Activated T-helper 17 cell treated with anti-CD3 and anti-CD28 coated beads, Interleukin-2, amount 50 U/mL, for 72 hours (primary cell): ENCODE measurements around the gene POFUT2. TPM values are rescaled to one million over a fixed set of nuclear protein-coding genes. Genes with fewer than 3 reads are reported as not detected.

ENCODE experiments used
- ATAC-seq: fragments of 150-1000 bp; cut with Tn5 transposase; replicated peaks from 2 replicates; pipeline ENCODE4 v1.10.0; 2021; ENCODE audit warnings: mild to moderate bottlenecking, moderate library complexity
- H3K27ac Mint-ChIP-seq: one replicate; pipeline ENCODE4 v1.8.0; 2022; ENCODE audit warnings: mixed read lengths
- H3K27me3 Mint-ChIP-seq: one replicate; pipeline ENCODE4 v1.8.0; 2022; ENCODE audit warnings: mixed read lengths
- H3K36me3 Mint-ChIP-seq: one replicate; pipeline ENCODE4 v1.8.0; 2022; ENCODE audit warnings: low read depth, mild to moderate bottlenecking, mixed read lengths
- H3K4me1 Mint-ChIP-seq: one replicate; pipeline ENCODE4 v1.8.0; 2022; ENCODE audit warnings: mixed read lengths
- H3K4me3 Mint-ChIP-seq: one replicate; pipeline ENCODE4 v1.8.0; 2022; ENCODE audit warnings: mild to moderate bottlenecking, mixed read lengths
- H3K9me3 Mint-ChIP-seq: one replicate; pipeline ENCODE4 v1.8.0; 2022; ENCODE audit warnings: mixed read lengths
- total RNA-seq, 2 donors: library from RNA; stranded (reverse); gene quantifications; one replicate each; pipeline ENCODE4 v1.2.3, GENCODE V29; 2022

The POFUT2 gene
- total RNA-seq, 2 donors from 2014 or later, result 12.0 to 22.8 TPM

DNA sequence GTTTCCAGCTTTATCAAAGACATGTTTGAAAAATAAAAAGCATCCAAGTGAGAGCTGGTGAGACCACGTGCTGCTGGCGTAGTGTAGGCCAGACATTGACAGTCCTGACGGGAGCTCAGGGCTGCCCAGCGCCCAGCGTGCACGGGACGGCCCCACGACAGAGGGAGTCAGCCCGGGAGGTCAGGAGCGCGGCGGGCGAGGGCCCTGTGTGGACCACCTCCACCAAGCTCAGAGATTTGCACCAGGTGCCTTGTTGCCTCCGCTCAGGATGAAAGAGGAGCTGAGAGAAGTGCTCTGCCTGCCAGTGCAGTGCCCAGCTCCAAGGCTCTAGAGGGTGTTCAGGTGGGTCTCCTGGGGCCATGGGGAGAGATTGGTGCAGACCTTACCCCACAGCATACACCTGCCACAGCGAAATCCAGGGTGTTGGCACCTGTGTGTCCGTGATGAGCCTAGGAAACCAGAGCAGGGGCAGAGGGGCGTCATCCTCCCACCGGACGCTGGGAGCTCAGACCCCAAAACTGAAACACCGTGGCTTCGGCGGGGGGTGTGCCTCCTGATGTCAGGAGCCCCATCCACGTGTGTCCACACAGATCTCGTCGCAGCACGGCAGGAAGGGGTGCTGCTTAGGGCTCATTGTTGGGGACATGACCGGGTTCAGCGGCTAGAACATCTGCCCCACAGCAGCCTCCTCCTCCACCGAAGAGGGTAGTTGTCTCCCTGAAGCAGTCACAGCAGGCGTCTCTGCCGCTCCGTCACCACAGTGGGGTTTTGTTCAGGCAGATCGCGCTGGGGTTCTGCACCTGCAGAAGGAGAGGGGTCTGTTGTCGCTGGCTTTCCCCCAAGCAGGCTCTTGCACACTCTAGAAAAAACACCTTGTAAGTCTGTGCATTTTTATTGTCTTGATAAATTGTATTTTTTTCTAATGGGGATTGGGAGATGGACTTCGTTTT lies 64.2 kb downstream of the POFUT2 start:
- H3K36me3 Mint-ChIP-seq, result peaks cover 8% of the 10 kb centered on the region
- peak overlapping the region; percentile 51 for H3K4me3 Mint-ChIP-seq
- no peak overlapping the region for H3K27ac Mint-ChIP-seq
- no peaks in the 10 kb centered on the region for H3K27me3 Mint-ChIP-seq
- no peaks in the 10 kb centered on the region for H3K9me3 Mint-ChIP-seq
- ATAC-seq, result no peak
- H3K4me1 Mint-ChIP-seq, result peaks cover 13% of the 10 kb centered on the region

DNA sequence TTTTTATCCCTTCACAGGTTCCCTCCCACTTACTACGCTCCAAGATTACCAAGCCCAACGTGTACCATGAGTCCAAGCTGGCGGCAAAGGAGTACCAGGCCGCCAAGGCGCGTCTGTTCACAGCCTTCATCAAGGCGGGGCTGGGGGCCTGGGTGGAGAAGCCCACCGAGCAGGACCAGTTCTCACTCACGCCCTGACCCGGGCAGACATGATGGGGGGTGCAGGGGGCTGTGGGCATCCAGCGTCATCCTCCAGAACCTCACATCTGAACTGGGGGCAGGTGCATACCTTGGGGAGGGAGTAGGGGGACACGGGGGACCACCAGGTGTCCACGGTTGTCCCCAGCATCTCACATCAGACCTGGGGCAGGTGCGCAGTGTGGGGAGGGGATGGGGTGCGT lies 65.7 kb downstream of the POFUT2 start:
- H3K4me1 Mint-ChIP-seq, result peaks cover 7% of the 10 kb centered on the region
- H3K4me3 Mint-ChIP-seq, result no peak overlapping the region
- ATAC-seq, result no peak
- H3K9me3 Mint-ChIP-seq, result peaks cover 13% of the 10 kb centered on the region
- no peak overlapping the region for H3K27ac Mint-ChIP-seq
- no peaks in the 10 kb centered on the region for H3K27me3 Mint-ChIP-seq
- peaks cover 22% of the 10 kb centered on the region for H3K36me3 Mint-ChIP-seq

DNA sequence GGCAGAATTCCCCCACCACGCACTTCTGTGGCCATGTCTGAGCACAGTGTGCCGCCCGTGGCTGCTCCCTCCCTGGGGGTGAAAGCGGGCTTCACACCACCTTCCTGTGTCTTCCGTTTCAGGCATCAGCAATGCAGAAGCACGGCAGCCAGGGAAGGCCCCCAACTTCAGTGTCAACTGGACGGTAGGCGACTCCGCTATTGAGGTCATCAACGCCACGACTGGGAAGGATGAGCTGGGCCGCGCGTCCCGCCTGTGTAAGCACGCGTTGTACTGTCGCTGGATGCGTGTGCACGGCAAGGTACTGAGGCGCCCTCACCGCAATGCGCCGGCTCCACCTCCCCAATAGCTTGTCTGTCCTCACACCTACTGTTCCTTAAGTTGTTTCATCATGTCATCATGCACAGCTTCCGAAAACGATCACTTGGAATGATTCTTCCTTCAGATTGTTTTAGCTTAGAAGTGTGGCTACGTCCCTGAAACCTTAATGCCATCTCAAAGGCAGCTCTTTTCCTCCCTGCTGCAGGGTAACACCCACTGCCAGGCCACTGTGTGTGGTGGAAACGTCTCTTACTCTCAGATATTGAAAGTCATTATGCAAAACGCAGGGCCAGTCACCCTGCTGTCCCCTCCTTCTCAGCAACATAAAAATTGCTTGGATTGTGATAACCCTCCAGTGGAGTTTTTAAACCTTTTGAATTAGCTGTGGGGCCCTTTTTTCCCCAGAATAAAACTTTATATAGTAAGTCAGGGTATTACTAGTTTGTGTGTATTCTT lies 66.8 kb downstream of the POFUT2 start:
- Mint-ChIP-seq H3K9me3 (peaks cover 18% of the 10 kb centered on the region), H3K27ac (no peak overlapping the region), H3K36me3 (peaks cover 25% of the 10 kb centered on the region), H3K4me1 (no peaks in the 10 kb centered on the region), H3K4me3 (no peak overlapping the region), H3K27me3 (no peaks in the 10 kb centered on the region)
- ATAC-seq, result no peak

DNA sequence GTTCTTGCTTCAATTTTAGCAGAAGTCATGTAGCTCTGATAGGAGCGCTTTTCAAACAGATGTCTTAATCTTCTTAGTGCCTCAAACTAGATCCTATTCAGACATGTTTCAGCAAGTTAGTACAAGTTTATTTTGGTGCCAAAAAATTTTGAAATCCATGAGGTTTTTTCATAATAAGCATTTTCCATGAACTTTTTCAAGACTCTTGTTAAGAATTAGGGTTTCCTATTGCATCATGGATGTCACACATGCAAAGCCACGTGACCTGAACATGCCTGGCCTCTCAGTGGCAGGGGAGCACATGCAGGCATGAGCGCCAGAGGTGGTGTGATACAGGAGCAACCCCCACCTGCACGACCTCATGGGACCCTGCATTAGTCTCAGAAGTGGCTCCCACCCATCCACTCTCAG lies 67.6 kb downstream of the POFUT2 start:
- ATAC-seq, result no peak
- Mint-ChIP-seq H3K9me3 (peaks cover 18% of the 10 kb centered on the region), H3K27ac (no peak overlapping the region), H3K4me1 (no peaks in the 10 kb centered on the region), H3K4me3 (no peak overlapping the region), H3K27me3 (no peaks in the 10 kb centered on the region), H3K36me3 (peaks cover 28% of the 10 kb centered on the region)

DNA sequence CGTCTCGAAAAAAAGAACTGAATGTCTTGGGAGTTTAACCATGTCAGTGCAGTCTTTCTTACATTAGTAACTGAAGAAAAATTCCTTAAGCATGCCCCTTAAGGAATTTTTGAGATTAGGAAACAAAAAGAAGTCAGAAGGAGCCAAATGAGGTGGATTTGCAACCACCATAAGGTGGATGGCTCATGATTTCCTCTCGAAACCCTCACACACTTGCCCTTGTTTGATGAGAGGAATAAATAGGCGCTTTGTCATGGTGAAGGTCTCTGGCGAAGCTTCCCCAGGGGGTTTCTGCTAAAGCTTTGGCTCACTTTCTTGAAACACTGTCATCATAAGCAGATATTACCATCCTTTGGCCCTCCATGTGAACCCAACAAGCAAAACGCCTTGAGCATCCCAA lies 68.2 kb downstream of the POFUT2 start:
- H3K4me3 Mint-ChIP-seq, result no peak overlapping the region
- H3K36me3 Mint-ChIP-seq, result peaks cover 34% of the 10 kb centered on the region
- H3K27me3 Mint-ChIP-seq, result no peaks in the 10 kb centered on the region
- no peaks in the 10 kb centered on the region for H3K4me1 Mint-ChIP-seq
- no peak for ATAC-seq
- H3K27ac Mint-ChIP-seq, result no peak overlapping the region
- peaks cover 18% of the 10 kb centered on the region for H3K9me3 Mint-ChIP-seq

DNA sequence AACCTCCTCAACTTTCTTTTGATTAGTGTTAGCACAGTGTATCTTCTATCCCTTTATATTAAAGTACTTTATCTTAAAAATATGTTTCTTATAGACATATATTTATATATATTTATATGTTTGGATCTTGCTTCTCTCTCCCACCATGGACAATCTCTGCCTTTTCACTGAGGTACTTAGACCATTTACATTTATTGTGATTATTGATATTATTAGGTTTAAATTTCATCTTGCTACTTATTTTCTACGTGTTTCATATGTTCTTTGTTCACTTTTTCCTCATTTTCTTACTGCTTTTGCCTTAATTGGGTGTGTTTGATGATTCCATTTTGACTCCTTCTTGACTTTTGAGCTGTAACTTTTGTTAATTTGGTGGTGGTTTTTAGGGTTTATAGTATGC lies 70.7 kb downstream of the POFUT2 start:
- Mint-ChIP-seq H3K27me3 (no peaks in the 10 kb centered on the region), H3K36me3 (peaks cover 35% of the 10 kb centered on the region), H3K9me3 (peaks cover 18% of the 10 kb centered on the region), H3K27ac (no peak overlapping the region), H3K4me3 (no peak overlapping the region), H3K4me1 (no peaks in the 10 kb centered on the region)
- no peak for ATAC-seq

DNA sequence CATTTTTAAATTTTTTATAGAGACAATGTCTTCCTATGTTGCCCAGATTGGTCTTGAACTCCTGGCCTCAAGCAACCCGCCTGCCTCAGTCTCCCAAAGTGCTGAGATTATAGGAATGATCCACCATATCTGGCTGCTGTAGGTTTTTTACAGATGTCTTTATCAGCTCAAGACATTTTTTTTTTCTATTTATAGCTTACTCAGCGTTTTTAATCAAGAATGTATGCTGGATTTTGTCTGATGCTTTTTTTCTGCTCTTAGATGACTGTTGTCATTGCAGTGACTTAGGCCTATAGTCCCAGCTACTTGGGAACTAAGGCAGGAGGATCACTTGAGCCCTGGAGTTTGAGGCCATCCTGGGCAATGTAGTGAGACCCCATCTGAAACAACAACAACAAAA lies 72.5 kb downstream of the POFUT2 start:
- H3K27me3 Mint-ChIP-seq, result no peaks in the 10 kb centered on the region
- H3K4me1 Mint-ChIP-seq, result no peaks in the 10 kb centered on the region
- H3K4me3 Mint-ChIP-seq, result no peak overlapping the region
- peaks cover 42% of the 10 kb centered on the region for H3K36me3 Mint-ChIP-seq
- no peak overlapping the region for H3K27ac Mint-ChIP-seq
- H3K9me3 Mint-ChIP-seq, result peaks cover 18% of the 10 kb centered on the region
- no peak for ATAC-seq

Other genes starting within 250 kb of the POFUT2 start
- 10 to 100 TPM; 22.7 to 32.0 TPM for gene ADARB1, start 213.3 kb downstream of the POFUT2 start, total RNA-seq
- 1 to 10 TPM; 3.2 to 3.9 TPM for gene COL18A1, start 117.3 kb upstream of the POFUT2 start, total RNA-seq